GM23248 (cell line): ENCODE data around the gene EFCAB5.

ENCODE experiments used
- EZH2 ChIP-seq: fragments of 200-600 bp; sonication (generic); IDR thresholded peaks from 2 replicates; pipeline ENCODE4 v1.6.1; 2018; ENCODE audit warnings: antibody characterized with exemption, mild to moderate bottlenecking; ENCODE audit not compliant: insufficient read depth, poor library complexity, severe bottlenecking
- EZH2phosphoT487 ChIP-seq: fragments of 200-600 bp; sonication (generic); IDR thresholded peaks from 2 replicates; pipeline ENCODE4 v1.6.1; 2018; ENCODE audit warnings: antibody characterized with exemption, moderate library complexity, mild to moderate bottlenecking, low read depth; ENCODE audit not compliant: insufficient read depth

GRCh38 chr17:30068465-30068864 is 127.0 kb downstream of the EFCAB5 start:
- no peak for TF ChIP-seq EZH2
- TF ChIP-seq EZH2phosphoT487 = no peak
